ENCODE data around the gene CACNA1F. TPM values are rescaled to one million over a fixed set of nuclear protein-coding genes. Genes with fewer than 3 reads are reported as not detected.

Gene CACNA1F
- total RNA-seq, 2 experiments from 2014 or later, result not detected

- ChIA-PET CTCF (ENCODE audit: unreplicated experiment) (no interaction called here), POLR2A (no interaction called here)
- H3K4me3 ChIP-seq (ENCODE audit: low read depth, low read length, poor library complexity, severe bottlenecking), result no peak overlapping the region
- no peaks in the 10 kb centered on the region for H3K4me1 ChIP-seq (ENCODE audit: insufficient read depth, low read length, poor library complexity, severe bottlenecking)
- no peaks in the 10 kb centered on the region for H4K20me1 ChIP-seq (ENCODE audit: insufficient read depth, low read length)
- H3K9me2 ChIP-seq (ENCODE audit: insufficient read depth, low read length), result no peaks in the 10 kb centered on the region
- TF ChIP-seq CTCF (conservative IDR thresholded peaks at IDR 0.05; ENCODE audit: low read length), result no peak
- no peak for TF ChIP-seq EZH2phosphoT487 (IDR thresholded peaks at IDR 0.05; ENCODE audit: borderline replicate concordance, low read depth, low read length)
- H3K36me3 ChIP-seq (ENCODE audit: insufficient read depth, low read length), result no peaks in the 10 kb centered on the region
- H3K9me3 ChIP-seq (ENCODE audit: low read length), result no peaks in the 10 kb centered on the region
- H3K4me2 ChIP-seq (ENCODE audit: low read length), result no peak overlapping the region
- DNase-seq (ENCODE audit: low spot score), result no peak
- BruUV-seq (replicated peaks), result no TSS peak
- no peaks in the 10 kb centered on the region for H3K79me2 ChIP-seq (ENCODE audit: insufficient read depth, low read depth, low read length)
- intact Hi-C loops (cut with micrococcal nuclease; ENCODE audit: unreplicated experiment), result no loop called here
- no peak overlapping the region for H3K27ac ChIP-seq (ENCODE audit: low read depth, low read length, poor library complexity, severe bottlenecking)
- no peak overlapping the region for H2AFZ ChIP-seq (ENCODE audit: low read length)
These were observed 18.2 kb upstream of the CACNA1F start for GRCh38 chrX:49251325-49251724.

- H3K79me2 ChIP-seq (ENCODE audit: insufficient read depth, low read depth, low read length), result no peaks in the 10 kb centered on the region
- no peak overlapping the region for H3K4me2 ChIP-seq (ENCODE audit: low read length)
- ChIA-PET POLR2A (no interaction called here), CTCF (ENCODE audit: unreplicated experiment) (no interaction called here)
- no peaks in the 10 kb centered on the region for H3K9me2 ChIP-seq (ENCODE audit: insufficient read depth, low read length)
- no peaks in the 10 kb centered on the region for H4K20me1 ChIP-seq (ENCODE audit: insufficient read depth, low read length)
- no peak for TF ChIP-seq CTCF (conservative IDR thresholded peaks at IDR 0.05; ENCODE audit: low read length)
- no peak for TF ChIP-seq EZH2phosphoT487 (IDR thresholded peaks at IDR 0.05; ENCODE audit: borderline replicate concordance, low read depth, low read length)
- H3K36me3 ChIP-seq (ENCODE audit: insufficient read depth, low read length), result no peaks in the 10 kb centered on the region
- H3K4me1 ChIP-seq (ENCODE audit: insufficient read depth, low read length, poor library complexity, severe bottlenecking), result no peaks in the 10 kb centered on the region
- no peak overlapping the region for H3K27ac ChIP-seq (ENCODE audit: low read depth, low read length, poor library complexity, severe bottlenecking)
- intact Hi-C loops (cut with micrococcal nuclease; ENCODE audit: unreplicated experiment), result no loop called here
- no TSS peak for BruUV-seq (replicated peaks)
- no peaks in the 10 kb centered on the region for H3K9me3 ChIP-seq (ENCODE audit: low read length)
- H3K4me3 ChIP-seq (ENCODE audit: low read depth, low read length, poor library complexity, severe bottlenecking), result no peak overlapping the region
- no peak for DNase-seq (ENCODE audit: low spot score)
- no peak overlapping the region for H2AFZ ChIP-seq (ENCODE audit: low read length)
These were observed 17.4 kb upstream of the CACNA1F start for GRCh38 chrX:49250578-49250977.

GRCh38 chrX:49250066-49250465, 16.9 kb upstream of the CACNA1F start:
- no peaks in the 10 kb centered on the region for H3K9me3 ChIP-seq (ENCODE audit: low read length)
- H3K9me2 ChIP-seq (ENCODE audit: insufficient read depth, low read length), result no peaks in the 10 kb centered on the region
- H3K4me2 ChIP-seq (ENCODE audit: low read length), result no peak overlapping the region
- H3K79me2 ChIP-seq (ENCODE audit: insufficient read depth, low read depth, low read length), result no peaks in the 10 kb centered on the region
- H2AFZ ChIP-seq (ENCODE audit: low read length), result no peak overlapping the region
- no peaks in the 10 kb centered on the region for H3K36me3 ChIP-seq (ENCODE audit: insufficient read depth, low read length)
- ChIA-PET POLR2A (no interaction called here), CTCF (ENCODE audit: unreplicated experiment) (no interaction called here)
- no peak for DNase-seq (ENCODE audit: low spot score)
- no peak overlapping the region for H3K4me3 ChIP-seq (ENCODE audit: low read depth, low read length, poor library complexity, severe bottlenecking)
- BruUV-seq (replicated peaks), result no TSS peak
- intact Hi-C loops (cut with micrococcal nuclease; ENCODE audit: unreplicated experiment), result no loop called here
- TF ChIP-seq CTCF (conservative IDR thresholded peaks at IDR 0.05; ENCODE audit: low read length) (no peak), EZH2phosphoT487 (IDR thresholded peaks at IDR 0.05; ENCODE audit: borderline replicate concordance, low read depth, low read length) (no peak)
- H4K20me1 ChIP-seq (ENCODE audit: insufficient read depth, low read length), result no peaks in the 10 kb centered on the region
- no peaks in the 10 kb centered on the region for H3K4me1 ChIP-seq (ENCODE audit: insufficient read depth, low read length, poor library complexity, severe bottlenecking)
- H3K27ac ChIP-seq (ENCODE audit: low read depth, low read length, poor library complexity, severe bottlenecking), result no peak overlapping the region

Data from OCI-LY7 (cell line).